H1 (cell line): ENCODE measurements around the gene PMEPA1. TPM values are rescaled to one million over a fixed set of nuclear protein-coding genes. Genes with fewer than 3 reads are reported as not detected.

Experiments used
- CTCF ChIA-PET: fragments of 300-600 bp; sonication (Branson Sonifier 250); formaldehyde crosslinking; loops from one replicate; lab custom pipeline; 2021; ENCODE audit not compliant: partially characterized antibody; lab: Charles Lee
- POLR2A ChIA-PET: fragments of 300-600 bp; sonication (Branson Sonifier 250); formaldehyde crosslinking; loops from one replicate; lab custom pipeline; 2021; ENCODE audit warnings: inconsistent platforms; ENCODE audit not compliant: partially characterized antibody; lab: Charles Lee
- DNase-seq, 2 experiments: peaks; one replicate each; pipeline versions ENCODE4 v3.0.0 to v3.0.0-alpha.2; 2010 to 2022; ENCODE audit warnings: low spot score in 2 of 2, low read depth in 1 of 2, mixed read lengths in 1 of 2
- FAIRE-seq: peaks from 2 replicates; lab custom pipeline; 2011; peaks lifted over from hg19 to GRCh38; lab: Jason Lieb, UNC
- H2AFZ ChIP-seq: 2 replicates; pipeline ENCODE4 v1.8.1; 2012; ENCODE audit warnings: low read length, inconsistent platforms
- H2AK5ac ChIP-seq: 2 replicates; pipeline ENCODE4 v1.6.1; 2013; ENCODE audit warnings: low read depth, low read length
- H2BK120ac ChIP-seq: replicated peaks from 2 replicates; pipeline ENCODE3; 2013; ENCODE audit warnings: low read depth, low read length, inconsistent platforms
- H2BK12ac ChIP-seq: 2 replicates; pipeline ENCODE4 v1.6.1; 2013; ENCODE audit warnings: low read depth, low read length
- H2BK15ac ChIP-seq: 2 replicates; pipeline ENCODE4 v1.6.1; 2013; ENCODE audit warnings: low read length
- H2BK20ac ChIP-seq: 2 replicates; pipeline ENCODE4 v1.6.1; 2013; ENCODE audit warnings: low read length
- H2BK5ac ChIP-seq: 2 replicates; pipeline ENCODE4 v1.6.1; 2013; ENCODE audit warnings: low read depth, low read length
- H3K14ac ChIP-seq: 2 replicates; pipeline ENCODE4 v1.6.1; 2013; ENCODE audit warnings: inconsistent platforms; ENCODE audit not compliant: insufficient read length
- H3K18ac ChIP-seq: 2 replicates; pipeline ENCODE4 v1.6.1; 2013; ENCODE audit warnings: low read length; ENCODE audit errors: extremely low read depth
- H3K23ac ChIP-seq: 2 replicates; pipeline ENCODE4 v1.6.1; 2013; ENCODE audit warnings: inconsistent platforms; ENCODE audit not compliant: insufficient read length
- H3K23me2 ChIP-seq: 2 replicates; pipeline ENCODE4 v1.6.1; 2013; ENCODE audit warnings: low read depth, low read length
- H3K27ac ChIP-seq: 2 replicates; pipeline ENCODE4 v1.6.1; 2011; ENCODE audit warnings: low read depth, low read length, inconsistent platforms
- H3K27me3 ChIP-seq, 4 experiments: replicated peaks in 1 of 4; 1 replicate in 1 of 4; 2 replicates in 3 of 4; pipeline versions ENCODE4 v1.6.1 to v1.8.1; 2011 to 2013; ENCODE audit warnings: low read length in 3 of 4, mild to moderate bottlenecking in 3 of 4, inconsistent platforms in 2 of 4, mixed read lengths in 2 of 4, moderate library complexity in 1 of 4; ENCODE audit not compliant: control insufficient read depth in 3 of 4, insufficient read depth in 3 of 4; ENCODE audit errors: extremely low read depth in 1 of 4
- H3K36me3 ChIP-seq, 4 experiments: 2 replicates each; pipeline versions ENCODE4 v1.6.1 to v1.8.1; 2011 to 2013; ENCODE audit warnings: mild to moderate bottlenecking in 4 of 4, low read length in 3 of 4, moderate library complexity in 2 of 4, control low read depth in 1 of 4, inconsistent platforms in 1 of 4; ENCODE audit not compliant: insufficient read depth in 4 of 4, control insufficient read depth in 2 of 4
- H3K4ac ChIP-seq: replicated peaks from 2 replicates; pipeline ENCODE3; 2013; ENCODE audit warnings: low read length, low read depth, mixed read lengths, inconsistent platforms; ENCODE audit not compliant: insufficient read length
- H3K4me1 ChIP-seq, 4 experiments: replicated peaks in 1 of 4; 1 replicate in 1 of 4; 2 replicates in 3 of 4; pipeline versions ENCODE4 v1.6.1 to v1.8.1; 2011 to 2013; ENCODE audit warnings: low read length in 3 of 4, inconsistent platforms in 2 of 4, mixed read lengths in 1 of 4; ENCODE audit not compliant: insufficient read depth in 4 of 4, control insufficient read depth in 3 of 4
- H3K4me2 ChIP-seq, 2 experiments: 2 replicates each; pipeline versions ENCODE4 v1.6.1 to v1.8.1; 2011 to 2013; ENCODE audit warnings: low read depth in 2 of 2, low read length in 2 of 2, control low read depth in 1 of 2, inconsistent platforms in 1 of 2, mild to moderate bottlenecking in 1 of 2; ENCODE audit not compliant: insufficient read depth in 1 of 2
- H3K4me3 ChIP-seq, 4 experiments: fragments of 200-600, 300-600 bp in 1 of 4; sonication (generic), shearing (Covaris generic), sonication (Bioruptor Twin) in 1 of 4; 2 replicates each; pipeline versions ENCODE4 v1.5.1 to v1.8.1; 2011 to 2016; ENCODE audit warnings: low read length in 4 of 4, low read depth in 3 of 4, control low read depth in 2 of 4, inconsistent platforms in 2 of 4, mild to moderate bottlenecking in 2 of 4, mixed read lengths in 1 of 4, moderate library complexity in 1 of 4; ENCODE audit not compliant: insufficient read depth in 2 of 4; ENCODE audit errors: extremely low read depth in 1 of 4
- H3K56ac ChIP-seq: replicated peaks from 2 replicates; pipeline ENCODE3; 2013; ENCODE audit warnings: low read depth, mild to moderate bottlenecking, mixed read lengths, low read length, inconsistent platforms; ENCODE audit not compliant: insufficient read length
- H3K79me1 ChIP-seq: 2 replicates; pipeline ENCODE4 v1.6.1; 2013; ENCODE audit warnings: low read depth, low read length, control low read depth
- H3K79me2 ChIP-seq, 2 experiments: 2 replicates each; pipeline versions ENCODE4 v1.6.1 to v1.8.1; 2012 to 2013; ENCODE audit warnings: low read length in 2 of 2, mild to moderate bottlenecking in 2 of 2, inconsistent platforms in 1 of 2; ENCODE audit not compliant: insufficient read depth in 2 of 2, control insufficient read depth in 1 of 2
- H3K9ac ChIP-seq, 4 experiments: replicated peaks in 1 of 4; 1 replicate in 1 of 4; 2 replicates in 3 of 4; pipeline versions ENCODE4 v1.6.1 to v1.8.1; 2011 to 2013; ENCODE audit warnings: low read depth in 3 of 4, low read length in 3 of 4, control low read depth in 2 of 4, mild to moderate bottlenecking in 2 of 4, moderate library complexity in 2 of 4, inconsistent platforms in 1 of 4; ENCODE audit errors: extremely low read depth in 1 of 4
- H3K9me3 ChIP-seq, 2 experiments: 2 replicates each; pipeline versions ENCODE4 v1.6.1 to v1.8.1; 2012 to 2013; ENCODE audit warnings: mild to moderate bottlenecking in 2 of 2, moderate library complexity in 2 of 2, control low read depth in 1 of 2, inconsistent platforms in 1 of 2, low read depth in 1 of 2, low read length in 1 of 2, mixed read lengths in 1 of 2; ENCODE audit not compliant: insufficient read depth in 2 of 2
- H4K20me1 ChIP-seq, 2 experiments: replicated peaks in 1 of 2; 2 replicates each; pipeline versions ENCODE3 to v1.8.1; 2011 to 2013; ENCODE audit warnings: inconsistent platforms in 2 of 2, low read length in 2 of 2, mild to moderate bottlenecking in 1 of 2; ENCODE audit not compliant: insufficient read depth in 2 of 2, control insufficient read depth in 1 of 2
- H4K5ac ChIP-seq: 2 replicates; pipeline ENCODE4 v1.6.1; 2013; ENCODE audit warnings: low read length, low read depth, mixed read lengths, inconsistent platforms; ENCODE audit not compliant: insufficient read length
- H4K8ac ChIP-seq: 2 replicates; pipeline ENCODE4 v1.8.0; 2013; ENCODE audit warnings: mild to moderate bottlenecking, moderate library complexity, low read length, inconsistent platforms; ENCODE audit not compliant: insufficient read depth; ENCODE audit errors: extremely low read depth
- H4K91ac ChIP-seq: replicated peaks from 2 replicates; pipeline ENCODE3; 2013; ENCODE audit warnings: low read length, mixed read lengths, inconsistent platforms; ENCODE audit not compliant: insufficient read length
- CBX5 ChIP-seq: fragments of 300-800, 300-1000 bp; sonication (generic); IDR thresholded peaks from 2 replicates; pipeline ENCODE4 v1.7.1; 2016; ENCODE audit warnings: antibody characterized with exemption, low read length, low read depth
- CHD1 ChIP-seq: IDR thresholded peaks from 2 replicates; pipeline ENCODE4 v1.6.1; 2012; ENCODE audit warnings: low read depth, low read length, improper control_type of control experiment
- CTBP2 ChIP-seq: IDR thresholded peaks from 2 replicates; pipeline ENCODE4 v1.7.0; 2011; ENCODE audit warnings: borderline replicate concordance, mild to moderate bottlenecking, moderate library complexity, mixed read lengths, low read length; ENCODE audit not compliant: insufficient read depth, insufficient read length
- GABPA ChIP-seq: IDR thresholded peaks from 2 replicates; pipeline ENCODE4 v1.6.1; 2011; ENCODE audit warnings: mild to moderate bottlenecking, low read length, moderate library complexity, borderline replicate concordance; ENCODE audit not compliant: insufficient read depth
- MAFK ChIP-seq: IDR thresholded peaks from 2 replicates; pipeline ENCODE4 v1.6.1; 2012; ENCODE audit warnings: low read depth, mild to moderate bottlenecking, improper control_type of control experiment, low read length
- PHF8 ChIP-seq: fragments of 200-600 bp; sonication (generic); conservative IDR thresholded peaks from 2 replicates; pipeline ENCODE4 v1.7.1; 2012; ENCODE audit warnings: low read depth, mild to moderate bottlenecking, inconsistent platforms, low read length, moderate library complexity
- SAP30 ChIP-seq: fragments of 300-600 bp; sonication (generic); IDR thresholded peaks from 2 replicates; pipeline ENCODE4 v1.7.1; 2012; ENCODE audit warnings: low read length, moderate library complexity, mild to moderate bottlenecking, inconsistent platforms; ENCODE audit not compliant: insufficient read depth, insufficient replicate concordance
- TCF12 ChIP-seq: IDR thresholded peaks from 2 replicates; pipeline ENCODE4 v1.6.1; 2011; ENCODE audit warnings: low read depth, mild to moderate bottlenecking, low read length
- WGBS, 2 experiments: shearing (Covaris generic) in 1 of 2; methylation state at CpG; one replicate each; pipeline versions ENCODE4 v1.1.6 to v1.1.7; 2013 to 2015; ENCODE audit warnings: low lambda C conversion rate in 2 of 2, mixed read lengths in 2 of 2, inconsistent platforms in 1 of 2, low coverage in 1 of 2, missing lambda C conversion rate in 1 of 2; ENCODE audit not compliant: insufficient replicate concordance in 2 of 2, insufficient coverage in 1 of 2, insufficient read length in 1 of 2; ENCODE audit errors: extremely low coverage in 1 of 2, missing lambda C conversion rate in 1 of 2; 5-methylcytosine and 5-hydroxymethylcytosine counted together
- polyA plus RNA-seq, 7 experiments: library from polyadenylated mRNA; depleted of rRNA in 3 of 7; stranded (reverse) in 5 of 7; unstranded in 2 of 7; fragments of >200 nt in 5 of 7; fragments of 200-250 nt in 2 of 7; gene quantifications; 1 replicate in 5 of 7; 2 replicates in 1 of 7; 4 replicates in 1 of 7; pipeline versions ENCODE4 v1.2.1 to v1.2.3, GENCODE V29; 2011 to 2013; ENCODE audit warnings: missing spikeins in 2 of 7, mixed read lengths in 2 of 7
- total RNA-seq: library from RNA; stranded (reverse); fragmentation: NEBNext Ultra II Directional; extraction: Animal tissue kit (Norgen Biotek cat#: 25700); gene quantifications from 2 replicates; pipeline ENCODE4 v1.2.1, GENCODE V29; 2021

The PMEPA1 gene
- total and polyA plus RNA-seq, 2 of the 8 experiments (the other 6 are each of a cell fraction or from before 2014, with no cell fraction given) = 12.7 to 20.5 TPM

DNA sequence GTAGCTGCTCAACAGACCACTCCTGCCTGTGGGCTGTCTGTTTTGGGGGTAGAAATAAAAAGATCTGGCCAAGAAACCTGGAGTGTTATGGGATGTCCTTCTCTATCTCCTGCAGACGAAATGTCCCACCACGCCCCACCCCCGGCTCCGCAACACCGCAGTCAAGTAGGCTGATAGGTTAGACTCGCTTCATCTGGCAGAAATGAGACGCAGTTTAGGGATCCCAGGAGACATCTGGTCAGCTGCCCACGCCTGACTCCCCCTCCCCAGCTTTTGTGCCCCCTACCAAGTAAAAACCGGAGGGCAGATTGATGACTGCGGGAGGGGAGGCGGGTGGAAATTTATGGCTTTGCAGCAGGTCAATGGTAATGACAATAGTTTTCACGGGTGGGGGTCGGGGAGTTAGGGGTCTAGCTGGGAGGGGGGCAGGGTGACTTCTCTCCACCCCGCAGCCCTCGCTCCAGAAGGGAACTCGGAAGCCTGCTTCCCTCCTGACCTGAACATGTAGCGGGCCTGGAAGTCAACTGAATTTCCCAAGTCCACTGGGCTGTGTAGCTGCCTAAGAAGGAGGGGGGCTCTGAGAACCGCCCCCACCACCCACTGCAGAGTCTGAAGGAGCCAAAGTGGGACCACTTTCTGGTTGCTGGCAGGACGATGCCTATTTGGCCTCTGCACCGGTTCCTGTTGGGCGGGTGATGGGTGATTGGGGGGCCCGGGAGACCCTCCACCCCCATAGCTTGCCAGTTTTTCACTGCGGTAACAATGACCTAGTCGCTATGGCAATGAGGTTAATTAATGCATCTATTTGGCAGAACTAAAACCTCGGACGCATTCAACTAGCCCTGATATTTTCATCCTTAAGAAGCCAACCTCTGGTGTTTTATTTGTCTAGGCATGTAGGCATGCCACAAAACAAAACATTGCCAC is 25.7 kb downstream of the PMEPA1 start:
- H3K23me2 ChIP-seq = no peaks in the 10 kb centered on the region
- H3K56ac ChIP-seq = no peak overlapping the region
- H2BK5ac ChIP-seq = no peak overlapping the region
- H2AFZ ChIP-seq = no peak overlapping the region
- H3K23ac ChIP-seq = no peak overlapping the region
- H3K9ac ChIP-seq = no peak overlapping the region
- H3K79me2 ChIP-seq = peaks cover 4 to 64% of the 10 kb centered on the region in 2 experiments; a peak in 3 of 4 replicates
- no peaks in the 10 kb centered on the region for H3K27me3 ChIP-seq
- TF ChIP-seq TCF12 (no peak), MAFK (no peak), CTBP2 (no peak), CHD1 (no peak), CBX5 (no peak), GABPA (no peak), PHF8 (no peak), SAP30 (no peak)
- TF ChIP-seq, all 59 proteins: peak for 0
- H2AK5ac ChIP-seq = no peak overlapping the region; the same call in 1 of the 2 replicates
- H3K4ac ChIP-seq = no peak overlapping the region
- no peak overlapping the region for H3K14ac ChIP-seq
- H3K4me1 ChIP-seq = peaks cover 9 to 45% (median 18%) of the 10 kb centered on the region in 4 experiments
- POLR2A ChIA-PET = interaction anchor here (1.2 to 2.3 kb wide), 4 partner anchors 12 to 26 kb away, joined by 3 to 9 read pairs (median 6); partner anchors contain the start of gene PMEPA1
- CTCF ChIA-PET = interaction anchor here (1.0 to 5.0 kb wide), 9 partner anchors 10 to 495 kb away, joined by 3 to 28 read pairs (median 5); no protein-coding TSS in a partner anchor
- H3K36me3 ChIP-seq = no peaks in the 10 kb centered on the region
- no peak overlapping the region for H2BK20ac ChIP-seq
- FAIRE-seq (no peak), DNase-seq (no peak)
- H3K18ac ChIP-seq = no peak overlapping the region; the same call in 1 of the 2 replicates
- no peaks in the 10 kb centered on the region for H3K9me3 ChIP-seq
- no peak overlapping the region for H3K27ac ChIP-seq
- no peak overlapping the region for H2BK120ac ChIP-seq
- peaks cover 12 to 17% of the 10 kb centered on the region in 2 experiments for H4K20me1 ChIP-seq
- H4K5ac ChIP-seq = no peak overlapping the region
- peak overlapping the region in 1 of 4 experiments; percentile 38; a peak in 2 of 8 replicates for H3K4me3 ChIP-seq
- peaks cover 27% of the 10 kb centered on the region for H3K79me1 ChIP-seq
- no peak overlapping the region for H2BK15ac ChIP-seq
- 50% methylated on average over 22 of the region's 26 CpGs; no CpG with 5 or more reads in 1 of the 2 experiments for WGBS, 2 experiments
- H4K8ac ChIP-seq = peak overlapping the region; percentile 65; the same call in 1 of the 2 replicates
- H2BK12ac ChIP-seq = no peak overlapping the region
- no peak overlapping the region for H4K91ac ChIP-seq
- peak overlapping the region; percentile 39 to 59 for H3K4me2 ChIP-seq
